ENCODE measurements around the gene SPATA2. TPM values are rescaled to one million over a fixed set of nuclear protein-coding genes. Genes with fewer than 3 reads are reported as not detected.

The SPATA2 gene
- total RNA-seq, 1 donor from 2014 or later, result 8.0 TPM

- no peak for TF ChIP-seq CTCF (IDR thresholded peaks at IDR 0.05; ENCODE audit: unreplicated experiment)
- Mint-ChIP-seq H3K27me3 (ENCODE audit: low read depth) (no peaks in the 10 kb centered on the region), H3K27ac (no peak overlapping the region), H3K4me3 (no peak overlapping the region), H3K9me3 (no peaks in the 10 kb centered on the region), H3K36me3 (peaks cover 15% of the 10 kb centered on the region), H3K4me1 (peaks cover 5% of the 10 kb centered on the region)
- DNase-seq (ENCODE audit: low spot score in 2 of 2, unreplicated experiment in 2 of 2), result no peak
Observed at GRCh38 chr20:49859011-49859410, 56.3 kb downstream of the SPATA2 start.

DNA sequence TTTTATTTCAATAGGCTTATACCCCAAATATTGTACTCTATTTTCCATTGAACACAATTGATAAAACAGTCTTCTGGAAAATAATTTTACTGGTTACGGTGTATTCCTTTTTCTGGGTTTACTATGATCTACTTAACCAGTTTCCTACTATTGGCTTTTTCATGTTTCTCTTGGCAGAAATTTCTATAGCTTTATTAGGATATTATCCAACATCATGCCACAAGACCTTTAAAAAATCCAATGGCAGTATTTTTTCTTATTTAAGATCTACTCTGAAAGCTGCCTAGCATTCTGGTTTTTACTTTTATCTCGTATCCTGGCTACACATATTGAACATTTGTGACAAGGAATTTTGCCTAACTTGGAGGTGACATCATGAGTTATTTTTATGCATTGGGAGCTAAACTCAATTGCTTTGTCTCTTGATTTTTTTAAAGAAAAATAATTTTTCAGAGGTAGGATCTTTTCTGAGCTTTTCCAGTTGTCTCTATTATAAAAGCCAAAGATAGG is 57.2 kb downstream of the SPATA2 start:
- H3K9me3 Mint-ChIP-seq, result no peaks in the 10 kb centered on the region
- H3K27me3 Mint-ChIP-seq (ENCODE audit: low read depth), result no peaks in the 10 kb centered on the region
- H3K4me1 Mint-ChIP-seq, result peaks cover 5% of the 10 kb centered on the region
- no peak overlapping the region for H3K4me3 Mint-ChIP-seq
- peaks cover 17% of the 10 kb centered on the region for H3K36me3 Mint-ChIP-seq
- no peak for DNase-seq (ENCODE audit: low spot score in 2 of 2, unreplicated experiment in 2 of 2)
- TF ChIP-seq CTCF (IDR thresholded peaks at IDR 0.05; ENCODE audit: unreplicated experiment), result no peak
- H3K27ac Mint-ChIP-seq, result no peak overlapping the region

DNA sequence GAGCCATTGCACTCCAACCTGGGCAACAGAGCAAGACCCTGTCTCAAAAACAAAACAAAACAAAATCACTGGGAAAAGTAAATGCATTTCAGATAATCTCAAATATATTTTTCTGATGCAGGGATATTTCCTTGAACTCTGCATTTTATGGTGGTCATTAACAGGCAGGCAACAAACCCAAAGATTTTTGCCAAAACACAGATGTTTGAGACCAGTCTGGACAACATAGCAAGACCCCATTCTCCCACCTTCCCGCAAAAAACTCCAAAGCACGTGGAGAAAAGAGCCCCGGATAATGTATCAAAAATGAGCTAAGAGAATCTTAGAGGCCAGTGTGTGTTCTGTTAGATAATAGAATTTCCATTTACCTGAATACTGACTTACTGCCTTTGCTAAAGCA is 58.4 kb downstream of the SPATA2 start:
- no peak overlapping the region for H3K27ac Mint-ChIP-seq
- no peak overlapping the region for H3K4me3 Mint-ChIP-seq
- H3K4me1 Mint-ChIP-seq, result peaks cover 5% of the 10 kb centered on the region
- no peaks in the 10 kb centered on the region for H3K9me3 Mint-ChIP-seq
- no peak for TF ChIP-seq CTCF (IDR thresholded peaks at IDR 0.05; ENCODE audit: unreplicated experiment)
- no peak for DNase-seq (ENCODE audit: low spot score in 2 of 2, unreplicated experiment in 2 of 2)
- peaks cover 2% of the 10 kb centered on the region for H3K27me3 Mint-ChIP-seq (ENCODE audit: low read depth)
- H3K36me3 Mint-ChIP-seq, result peaks cover 20% of the 10 kb centered on the region

GRCh38 chr20:49854190-49854875 is 61.0 kb downstream of the SPATA2 start:
- H3K4me3 Mint-ChIP-seq, result no peak overlapping the region

DNA sequence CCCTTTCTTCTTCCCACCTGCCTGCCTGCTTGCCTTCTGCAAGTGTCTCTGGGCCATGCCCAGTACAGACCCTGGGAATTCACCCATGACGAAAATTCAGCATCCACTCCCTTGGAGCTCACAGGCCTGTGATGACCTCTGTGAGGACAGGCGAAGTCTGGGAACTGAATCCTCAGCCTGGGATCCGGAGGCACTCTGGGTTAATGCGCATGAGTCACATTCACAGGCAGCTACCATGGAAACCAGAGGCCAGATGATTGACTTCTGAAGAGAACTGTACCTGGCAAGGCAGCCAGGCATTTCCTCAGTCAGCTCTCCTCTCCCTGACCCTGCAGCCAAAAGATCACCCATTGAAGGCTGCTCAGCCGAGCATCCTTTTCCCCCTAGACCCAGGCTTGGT is 61.7 kb downstream of the SPATA2 start:
- no peak for TF ChIP-seq CTCF (IDR thresholded peaks at IDR 0.05; ENCODE audit: unreplicated experiment)
- peaks cover 25% of the 10 kb centered on the region for H3K36me3 Mint-ChIP-seq
- no peak for DNase-seq (ENCODE audit: low spot score in 2 of 2, unreplicated experiment in 2 of 2)
- H3K4me1 Mint-ChIP-seq, result peaks cover 32% of the 10 kb centered on the region
- H3K27ac Mint-ChIP-seq, result no peak overlapping the region
- H3K27me3 Mint-ChIP-seq (ENCODE audit: low read depth), result peaks cover 2% of the 10 kb centered on the region
- H3K9me3 Mint-ChIP-seq, result no peaks in the 10 kb centered on the region
- no peak overlapping the region for H3K4me3 Mint-ChIP-seq

More at GRCh38 chr20:49854190-49854875, 61.0 kb downstream of the SPATA2 start:
- H3K36me3 Mint-ChIP-seq, result peaks cover 20% of the 10 kb centered on the region
- H3K27ac Mint-ChIP-seq, result no peak overlapping the region
- no peaks in the 10 kb centered on the region for H3K9me3 Mint-ChIP-seq
- H3K4me1 Mint-ChIP-seq, result peaks cover 25% of the 10 kb centered on the region
- no peak for TF ChIP-seq CTCF (IDR thresholded peaks at IDR 0.05; ENCODE audit: unreplicated experiment)
- H3K27me3 Mint-ChIP-seq (ENCODE audit: low read depth), result peaks cover 2% of the 10 kb centered on the region
- no peak for DNase-seq (ENCODE audit: low spot score in 2 of 2, unreplicated experiment in 2 of 2)

Other genes with a start within 250 kb of the SPATA2 start
- gene B4GALT5, start 201.7 kb downstream of the SPATA2 start, total RNA-seq, result 52.6 to 53.8 TPM (median 52.6 TPM) in 3 replicates
- gene SLC9A8, start 102.7 kb downstream of the SPATA2 start, total RNA-seq, result 9.7 to 11.9 TPM (median 10.6 TPM) in 3 replicates
- 54.2 to 57.1 TPM (median 54.5 TPM) in 3 replicates for gene RNF114, start 20.9 kb upstream of the SPATA2 start, total RNA-seq
- gene SNAI1, start 67.5 kb upstream of the SPATA2 start, total RNA-seq, result 8.5 to 9.7 TPM (median 8.9 TPM) in 3 replicates
- 134 to 139 TPM (median 138 TPM) in 3 replicates for gene UBE2V1, start 197.6 kb upstream of the SPATA2 start, total RNA-seq
- gene PEDS1, start 238.2 kb upstream of the SPATA2 start, total RNA-seq, result 30.3 to 32.3 TPM (median 30.3 TPM) in 3 replicates